K562 treated with DMSO at 1 percent for 24 hours (cell line): ENCODE data around the gene OLIG2. TPM values are rescaled to one million over a fixed set of nuclear protein-coding genes. Genes with fewer than 3 reads are reported as not detected.

Source experiments
- total RNA-seq: library from RNA; unstranded; fragments of 300-600 nt; gene quantifications from 2 replicates; pipeline ENCODE4 v1.2.3, GENCODE V29; 2022; ENCODE audit warnings: low read depth; ENCODE audit not compliant: insufficient read depth

OLIG2 gene
- not detected in 2 replicates for total RNA-seq

DNA sequence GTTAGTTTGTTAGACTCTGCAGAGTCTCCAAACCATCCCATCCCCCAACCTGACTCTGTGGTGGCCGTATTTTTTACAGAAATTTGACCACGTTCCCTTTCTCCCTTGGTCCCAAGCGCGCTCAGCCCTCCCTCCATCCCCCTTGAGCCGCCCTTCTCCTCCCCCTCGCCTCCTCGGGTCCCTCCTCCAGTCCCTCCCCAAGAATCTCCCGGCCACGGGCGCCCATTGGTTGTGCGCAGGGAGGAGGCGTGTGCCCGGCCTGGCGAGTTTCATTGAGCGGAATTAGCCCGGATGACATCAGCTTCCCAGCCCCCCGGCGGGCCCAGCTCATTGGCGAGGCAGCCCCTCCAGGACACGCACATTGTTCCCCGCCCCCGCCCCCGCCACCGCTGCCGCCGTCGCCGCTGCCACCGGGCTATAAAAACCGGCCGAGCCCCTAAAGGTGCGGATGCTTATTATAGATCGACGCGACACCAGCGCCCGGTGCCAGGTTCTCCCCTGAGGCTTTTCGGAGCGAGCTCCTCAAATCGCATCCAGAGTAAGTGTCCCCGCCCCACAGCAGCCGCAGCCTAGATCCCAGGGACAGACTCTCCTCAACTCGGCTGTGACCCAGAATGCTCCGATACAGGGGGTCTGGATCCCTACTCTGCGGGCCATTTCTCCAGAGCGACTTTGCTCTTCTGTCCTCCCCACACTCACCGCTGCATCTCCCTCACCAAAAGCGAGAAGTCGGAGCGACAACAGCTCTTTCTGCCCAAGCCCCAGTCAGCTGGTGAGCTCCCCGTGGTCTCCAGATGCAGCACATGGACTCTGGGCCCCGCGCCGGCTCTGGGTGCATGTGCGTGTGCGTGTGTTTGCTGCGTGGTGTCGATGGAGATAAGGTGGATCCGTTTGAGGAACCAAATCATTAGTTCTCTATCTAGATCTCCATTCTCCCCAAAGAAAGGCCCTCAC lies at the start of gene OLIG2:
Gene OLIG2, plus strand, starts transcription at position 447 of the 954 bp plus-strand sequence. CDS start 928 bp downstream, outside the sequence.

DNA sequence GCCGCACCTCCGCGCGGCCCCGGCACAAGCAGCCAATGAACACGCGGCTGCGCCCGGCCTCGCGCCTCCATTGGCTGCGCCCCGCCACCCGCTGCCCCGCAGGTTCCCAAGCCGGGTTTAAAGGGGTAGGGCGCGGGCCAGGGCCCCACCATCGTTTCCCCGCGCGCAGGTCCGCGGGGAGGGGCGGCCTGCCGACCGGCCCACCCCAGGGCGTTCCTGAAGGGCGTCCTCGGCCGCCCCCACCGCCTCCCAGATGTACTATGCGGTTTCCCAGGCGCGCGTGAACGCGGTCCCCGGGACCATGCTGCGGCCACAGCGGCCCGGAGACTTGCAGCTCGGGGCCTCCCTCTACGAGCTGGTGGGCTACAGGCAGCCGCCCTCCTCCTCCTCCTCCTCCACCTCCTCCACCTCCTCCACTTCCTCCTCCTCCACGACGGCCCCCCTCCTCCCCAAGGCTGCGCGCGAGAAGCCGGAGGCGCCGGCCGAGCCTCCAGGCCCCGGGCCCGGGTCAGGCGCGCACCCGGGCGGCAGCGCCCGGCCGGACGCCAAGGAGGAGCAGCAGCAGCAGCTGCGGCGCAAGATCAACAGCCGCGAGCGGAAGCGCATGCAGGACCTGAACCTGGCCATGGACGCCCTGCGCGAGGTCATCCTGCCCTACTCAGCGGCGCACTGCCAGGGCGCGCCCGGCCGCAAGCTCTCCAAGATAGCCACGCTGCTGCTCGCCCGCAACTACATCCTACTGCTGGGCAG lies 44.4 kb downstream of the OLIG2 start, which contains the start of gene OLIG1:
Gene OLIG1, plus strand, starts transcription at position 148 of the 750 bp plus-strand sequence. Its CDS starts 106 bp downstream, at position 254.

Other genes starting within 250 kb of the OLIG2 start
- not detected in 2 replicates for gene OLIG1, start 44.2 kb downstream of the OLIG2 start, total RNA-seq
- gene IFNAR2, start 204.0 kb downstream of the OLIG2 start, total RNA-seq = 26.2 and 32.5 TPM in 2 replicates
- 32.0 and 33.0 TPM in 2 replicates for gene IL10RB, start 240.4 kb downstream of the OLIG2 start, total RNA-seq